Osteocyte (in vitro differentiated cells): ENCODE measurements around the gene AXIN2. TPM values are rescaled to one million over a fixed set of nuclear protein-coding genes. Genes with fewer than 3 reads are reported as not detected.

ENCODE experiments used
- DNase-seq: peaks from one replicate; pipeline ENCODE4 v3.0.0; 2021; ENCODE audit warnings: mixed read lengths; ENCODE audit not compliant: unreplicated experiment; ENCODE audit errors: extremely low spot score
- H3K27ac Mint-ChIP-seq: one replicate; pipeline ENCODE4 v1.8.0; 2021; ENCODE audit warnings: mild to moderate bottlenecking, mixed read lengths; ENCODE audit not compliant: unreplicated experiment
- H3K27me3 Mint-ChIP-seq: one replicate; pipeline ENCODE4 v1.8.0; 2021; ENCODE audit warnings: mixed read lengths; ENCODE audit not compliant: unreplicated experiment
- H3K36me3 Mint-ChIP-seq: one replicate; pipeline ENCODE4 v1.8.0; 2021; ENCODE audit warnings: mixed read lengths; ENCODE audit not compliant: unreplicated experiment
- H3K4me1 Mint-ChIP-seq: one replicate; pipeline ENCODE4 v1.8.0; 2021; ENCODE audit warnings: mixed read lengths; ENCODE audit not compliant: unreplicated experiment
- H3K4me3 Mint-ChIP-seq: one replicate; pipeline ENCODE4 v1.8.0; 2021; ENCODE audit warnings: mild to moderate bottlenecking, moderate library complexity, mixed read lengths; ENCODE audit not compliant: unreplicated experiment
- H3K9me3 Mint-ChIP-seq: one replicate; pipeline ENCODE4 v1.8.0; 2021; ENCODE audit warnings: mixed read lengths; ENCODE audit not compliant: unreplicated experiment
- CTCF ChIP-seq: fragments of 200-600 bp; sonication (generic); IDR thresholded peaks from 2 replicates; pipeline ENCODE4 v1.5.0; 2021; ENCODE audit warnings: antibody characterized with exemption, mild to moderate bottlenecking, moderate library complexity
- total RNA-seq: library from RNA; stranded (reverse); gene quantifications from 2 replicates; pipeline ENCODE4 v1.2.1, GENCODE V29; 2021

The AXIN2 gene
- total RNA-seq, 1 donor from 2014 or later: 16.6 TPM

GRCh38 chr17:65533056-65533745 is 28.2 kb downstream of the AXIN2 start:
- H3K4me1 Mint-ChIP-seq: peaks cover 19% of the 10 kb centered on the region
- no peak overlapping the region for H3K4me3 Mint-ChIP-seq
- H3K36me3 Mint-ChIP-seq: peaks cover 40% of the 10 kb centered on the region
- no peak for TF ChIP-seq CTCF
- H3K27ac Mint-ChIP-seq: no peak overlapping the region
- no peaks in the 10 kb centered on the region for H3K27me3 Mint-ChIP-seq
- no peak for DNase-seq
- no peaks in the 10 kb centered on the region for H3K9me3 Mint-ChIP-seq

GRCh38 chr17:65532101-65532890 is 29.2 kb downstream of the AXIN2 start:
- Mint-ChIP-seq H3K9me3 (no peaks in the 10 kb centered on the region), H3K4me3 (no peak overlapping the region), H3K4me1 (peaks cover 19% of the 10 kb centered on the region), H3K36me3 (peaks cover 42% of the 10 kb centered on the region), H3K27me3 (no peaks in the 10 kb centered on the region), H3K27ac (no peak overlapping the region)
- no peak for TF ChIP-seq CTCF
- DNase-seq: no peak

- H3K4me3 Mint-ChIP-seq: no peak overlapping the region
- peak overlapping the region; percentile 41 for H3K27ac Mint-ChIP-seq
- H3K4me1 Mint-ChIP-seq: peaks cover 19% of the 10 kb centered on the region
- no peaks in the 10 kb centered on the region for H3K9me3 Mint-ChIP-seq
- TF ChIP-seq CTCF: no peak
- no peaks in the 10 kb centered on the region for H3K27me3 Mint-ChIP-seq
- peaks cover 35% of the 10 kb centered on the region for H3K36me3 Mint-ChIP-seq
- no peak for DNase-seq
Measured at GRCh38 chr17:65531256-65532100, 30.0 kb downstream of the AXIN2 start.

GRCh38 chr17:65530523-65531255 is 30.8 kb downstream of the AXIN2 start:
- no peak for DNase-seq
- H3K9me3 Mint-ChIP-seq: no peaks in the 10 kb centered on the region
- no peak for TF ChIP-seq CTCF
- H3K4me1 Mint-ChIP-seq: peaks cover 19% of the 10 kb centered on the region
- no peak overlapping the region for H3K4me3 Mint-ChIP-seq
- H3K36me3 Mint-ChIP-seq: peaks cover 30% of the 10 kb centered on the region
- peak overlapping the region; percentile 41 for H3K27ac Mint-ChIP-seq
- H3K27me3 Mint-ChIP-seq: no peaks in the 10 kb centered on the region
